ENCODE measurements around the gene MYLK. TPM values are rescaled to one million over a fixed set of nuclear protein-coding genes. Genes with fewer than 3 reads are reported as not detected.
"Not testable (repeated sequence)": the region's sequence is repeated elsewhere in the genome, so short reads cannot be mapped to it uniquely, and the experiment has no call there.

Gene MYLK
- total RNA-seq, 1 donor from 2014 or later, result 196 TPM

GRCh38 chr3:123711356-123711755 is 172.8 kb downstream of the MYLK start:
- H3K27me3 ChIP-seq, result no peaks in the 10 kb centered on the region
- peaks cover 11 to 25% of the 10 kb centered on the region in 2 donors for H3K4me1 ChIP-seq
- peaks cover 20 to 33% of the 10 kb centered on the region in 2 donors for H3K36me3 ChIP-seq
- no peak for TF ChIP-seq CTCF (IDR thresholded peaks at IDR 0.05)
- H3K4me3 ChIP-seq, result no peak overlapping the region
- DNase-seq (ENCODE audit: low spot score in 2 of 2), result peak in 1 of 2 donors; percentile 62
- peak overlapping the region; percentile 86 to 92 for H3K27ac ChIP-seq
- no peaks in the 10 kb centered on the region for H3K9me3 ChIP-seq
- intact Hi-C loops (cut with DNase I), result no loop called here

GRCh38 chr3:123708531-123708930 is 175.6 kb downstream of the MYLK start:
- no peaks in the 10 kb centered on the region for H3K9me3 ChIP-seq
- H3K27ac ChIP-seq, result peak overlapping the region in 1 of 2 donors; percentile 92
- H3K27me3 ChIP-seq, result no peaks in the 10 kb centered on the region
- intact Hi-C loops (cut with DNase I), result no loop called here
- peaks cover 20 to 36% of the 10 kb centered on the region in 2 donors for H3K36me3 ChIP-seq
- no peak overlapping the region for H3K4me3 ChIP-seq
- DNase-seq (ENCODE audit: low spot score in 2 of 2), result peak in 1 of 2 donors; percentile 57
- no peak for TF ChIP-seq CTCF (IDR thresholded peaks at IDR 0.05)
- H3K4me1 ChIP-seq, result peaks cover 11 to 40% of the 10 kb centered on the region in 2 donors

GRCh38 chr3:123707641-123708040 is 176.5 kb downstream of the MYLK start:
- intact Hi-C loops (cut with DNase I); H3K4me3 ChIP-seq; H3K27me3 ChIP-seq; H3K9me3 ChIP-seq: not testable (repeated sequence)
- Histone ChIP-seq H3K4me1 (peaks cover 8 to 42% of the 10 kb centered on the region in 2 donors), H3K27ac (peak overlapping the region in 1 of 2 donors; percentile 92), H3K36me3 (peaks cover 20 to 36% of the 10 kb centered on the region in 2 donors)
- peak in 1 of 2 donors; percentile 44 for DNase-seq (ENCODE audit: low spot score in 2 of 2)

- no peak for TF ChIP-seq CTCF (IDR thresholded peaks at IDR 0.05)
- Histone ChIP-seq H3K27ac (peak overlapping the region in 1 of 2 donors; percentile 92), H3K36me3 (peaks cover 20 to 36% of the 10 kb centered on the region in 2 donors), H3K27me3 (no peaks in the 10 kb centered on the region), H3K4me3 (no peak overlapping the region), H3K4me1 (peaks cover 3 to 41% of the 10 kb centered on the region in 2 donors), H3K9me3 (no peaks in the 10 kb centered on the region)
- intact Hi-C loops (cut with DNase I), result no loop called here
- DNase-seq (ENCODE audit: low spot score in 2 of 2), result peak in 1 of 2 donors; percentile 37
Measured at GRCh38 chr3:123706871-123707270, 177.3 kb downstream of the MYLK start.

- intact Hi-C loops (cut with DNase I), result no loop called here
- TF ChIP-seq CTCF (IDR thresholded peaks at IDR 0.05), result no peak
- Histone ChIP-seq H3K27me3 (no peaks in the 10 kb centered on the region), H3K9me3 (no peaks in the 10 kb centered on the region), H3K36me3 (peaks cover 20 to 36% of the 10 kb centered on the region in 2 donors), H3K4me3 (no peak overlapping the region), H3K27ac (peak overlapping the region; percentile 91 to 92), H3K4me1 (peaks cover 0 to 41% of the 10 kb centered on the region in 2 donors)
- no peak for DNase-seq (ENCODE audit: low spot score in 2 of 2)
Measured at GRCh38 chr3:123705488-123706285, 178.4 kb downstream of the MYLK start.

GRCh38 chr3:123703663-123704062 is 180.5 kb downstream of the MYLK start:
- intact Hi-C loops (cut with DNase I); DNase-seq (ENCODE audit: low spot score in 2 of 2); H3K27me3 ChIP-seq; H3K4me3 ChIP-seq; H3K9me3 ChIP-seq: not testable (repeated sequence)
- Histone ChIP-seq H3K4me1 (peaks cover 0 to 41% of the 10 kb centered on the region in 2 donors), H3K27ac (peak overlapping the region; percentile 91 to 92), H3K36me3 (peaks cover 5 to 25% of the 10 kb centered on the region in 2 donors)

Data from ascending aorta (tissue), 2 donors.